NT2/D1 (cell line): ENCODE results near the gene CYGB.
A peak's percentile ranks its signal among the peaks of the same experiment; 100 is the strongest.

Experiments
- DNase-seq: peaks from one replicate; pipeline ENCODE4 v3.0.0-alpha.2; 2011; ENCODE audit warnings: low read depth, low spot score
- H3K27me3 ChIP-seq: 2 replicates; pipeline ENCODE4 v1.6.0; 2011; ENCODE audit warnings: mild to moderate bottlenecking; ENCODE audit not compliant: insufficient read length, insufficient read depth
- H3K36me3 ChIP-seq: 2 replicates; pipeline ENCODE4 v1.6.1; 2011; ENCODE audit warnings: mild to moderate bottlenecking, low read length, mixed read lengths; ENCODE audit not compliant: insufficient read depth, insufficient read length
- H3K4me1 ChIP-seq: 2 replicates; pipeline ENCODE4 v1.5.1; 2011; ENCODE audit not compliant: insufficient read depth, insufficient read length
- H3K4me3 ChIP-seq: 2 replicates; pipeline ENCODE4 v1.5.1; 2011; ENCODE audit warnings: low read depth; ENCODE audit not compliant: insufficient read length
- H3K9ac ChIP-seq: 2 replicates; pipeline ENCODE4 v1.6.0; 2011; ENCODE audit warnings: low read depth; ENCODE audit not compliant: insufficient read length
- H3K9me3 ChIP-seq: 2 replicates; pipeline ENCODE4 v1.5.1; 2011; ENCODE audit warnings: mild to moderate bottlenecking, low read length; ENCODE audit not compliant: insufficient read depth
- SUZ12 ChIP-seq: IDR thresholded peaks from 2 replicates; pipeline ENCODE4 v1.6.1; 2011; ENCODE audit not compliant: insufficient read length, insufficient read depth; ENCODE audit errors: extremely low read depth
- YY1 ChIP-seq: IDR thresholded peaks from 2 replicates; pipeline ENCODE4 v1.6.1; 2011; ENCODE audit not compliant: insufficient read length, insufficient read depth
- ZNF274 ChIP-seq: IDR thresholded peaks from 2 replicates; pipeline ENCODE4 v1.6.1; 2011; ENCODE audit warnings: mild to moderate bottlenecking, low read depth, low read length

Gene CYGB

DNA sequence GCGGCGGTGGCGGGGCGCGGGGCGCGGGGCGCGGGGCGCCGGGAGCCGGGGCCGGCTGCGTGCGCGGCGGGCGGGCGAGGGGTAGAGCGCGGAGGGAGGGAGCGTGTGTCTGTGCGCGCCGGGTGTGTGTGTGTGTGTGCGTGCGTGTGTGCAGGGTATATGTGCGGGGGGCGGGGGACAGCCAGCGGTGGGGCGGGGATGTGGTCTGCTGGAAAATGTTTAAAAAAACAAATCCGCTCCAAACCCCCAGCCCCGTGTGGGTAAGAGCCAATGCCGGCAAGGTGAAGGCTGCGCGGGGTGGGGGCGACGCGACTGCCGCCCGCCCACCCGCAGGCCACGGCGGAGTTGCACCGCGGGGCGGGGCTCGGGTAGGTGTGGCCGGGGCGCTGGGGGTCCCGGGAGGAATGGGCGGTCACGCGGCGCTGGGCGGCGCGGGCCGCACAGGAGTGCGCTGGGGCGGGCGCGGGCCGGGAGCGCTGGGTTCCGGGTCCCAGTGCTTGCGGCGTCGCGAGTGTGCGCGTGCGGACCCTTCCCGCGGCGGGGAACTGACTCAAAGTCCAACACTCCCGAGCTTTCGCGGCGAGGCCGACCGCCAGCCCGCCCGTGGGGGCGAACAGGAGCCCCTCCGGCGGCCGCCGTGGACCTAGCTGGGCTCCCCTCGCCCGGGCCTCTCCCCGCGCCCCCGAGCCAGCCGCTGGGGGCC, at the start of gene CYGB:
Gene CYGB (minus strand): TSS at position 132 of the 703 bp plus-strand sequence. CDS start 167 bp downstream, outside the sequence.
- no peaks in the 10 kb centered on the region for H3K9me3 ChIP-seq
- DNase-seq = no peak
- H3K9ac ChIP-seq = peak within 1 kb of the TSS; percentile 85
- peaks cover 36% of the 10 kb centered on the region for H3K4me1 ChIP-seq
- no peaks in the 10 kb centered on the region for H3K36me3 ChIP-seq
- H3K4me3 ChIP-seq = peak within 1 kb of the TSS; percentile 65
- peaks cover 36% of the 10 kb centered on the region for H3K27me3 ChIP-seq
- TF ChIP-seq ZNF274 (no peak), SUZ12 (no peak), YY1 (no peak)

DNA sequence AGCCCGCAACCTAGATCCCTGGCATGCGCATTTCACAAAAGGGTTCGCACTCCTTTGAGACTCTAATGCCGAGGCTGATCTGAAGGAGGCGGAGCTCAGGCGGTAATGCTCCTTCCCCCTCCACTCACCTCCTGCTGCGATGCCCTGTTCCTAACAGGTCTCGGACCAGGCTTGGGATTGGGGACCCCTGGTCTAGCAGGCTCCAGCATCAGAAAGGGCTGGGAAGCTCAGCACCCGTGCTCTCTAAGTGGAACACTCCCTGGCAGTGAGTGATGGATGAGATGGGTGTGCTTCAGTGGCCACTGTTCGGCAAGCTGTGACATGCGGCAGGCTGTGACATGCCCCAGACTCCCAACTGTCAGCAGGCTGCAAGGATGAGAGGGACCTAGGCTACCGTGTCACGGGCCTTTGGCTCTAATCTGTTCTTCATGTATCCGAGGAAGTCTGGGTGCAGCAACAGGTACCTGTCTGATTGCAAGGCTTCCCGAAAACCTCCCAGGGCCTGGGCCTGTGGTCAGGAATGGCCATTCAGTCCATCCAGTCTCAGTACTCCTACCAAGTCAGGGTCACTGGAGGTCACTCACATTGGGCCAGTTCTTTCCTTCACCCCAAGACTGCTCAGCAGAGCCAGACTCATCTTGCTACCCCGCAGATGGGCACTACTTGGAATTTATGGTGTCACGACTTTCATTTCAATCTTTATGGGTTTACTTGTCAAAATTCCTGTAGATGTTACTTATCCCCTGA, 49.4 kb upstream of the CYGB start:
- Histone ChIP-seq H3K27me3 (peaks cover 43% of the 10 kb centered on the region), H3K4me1 (peaks cover 7% of the 10 kb centered on the region), H3K9me3 (no peaks in the 10 kb centered on the region), H3K9ac (no peak overlapping the region), H3K4me3 (no peak overlapping the region), H3K36me3 (no peaks in the 10 kb centered on the region)
- no peak for DNase-seq
- TF ChIP-seq ZNF274 = no peak
- no peak for TF ChIP-seq SUZ12
- no peak for TF ChIP-seq YY1

DNA sequence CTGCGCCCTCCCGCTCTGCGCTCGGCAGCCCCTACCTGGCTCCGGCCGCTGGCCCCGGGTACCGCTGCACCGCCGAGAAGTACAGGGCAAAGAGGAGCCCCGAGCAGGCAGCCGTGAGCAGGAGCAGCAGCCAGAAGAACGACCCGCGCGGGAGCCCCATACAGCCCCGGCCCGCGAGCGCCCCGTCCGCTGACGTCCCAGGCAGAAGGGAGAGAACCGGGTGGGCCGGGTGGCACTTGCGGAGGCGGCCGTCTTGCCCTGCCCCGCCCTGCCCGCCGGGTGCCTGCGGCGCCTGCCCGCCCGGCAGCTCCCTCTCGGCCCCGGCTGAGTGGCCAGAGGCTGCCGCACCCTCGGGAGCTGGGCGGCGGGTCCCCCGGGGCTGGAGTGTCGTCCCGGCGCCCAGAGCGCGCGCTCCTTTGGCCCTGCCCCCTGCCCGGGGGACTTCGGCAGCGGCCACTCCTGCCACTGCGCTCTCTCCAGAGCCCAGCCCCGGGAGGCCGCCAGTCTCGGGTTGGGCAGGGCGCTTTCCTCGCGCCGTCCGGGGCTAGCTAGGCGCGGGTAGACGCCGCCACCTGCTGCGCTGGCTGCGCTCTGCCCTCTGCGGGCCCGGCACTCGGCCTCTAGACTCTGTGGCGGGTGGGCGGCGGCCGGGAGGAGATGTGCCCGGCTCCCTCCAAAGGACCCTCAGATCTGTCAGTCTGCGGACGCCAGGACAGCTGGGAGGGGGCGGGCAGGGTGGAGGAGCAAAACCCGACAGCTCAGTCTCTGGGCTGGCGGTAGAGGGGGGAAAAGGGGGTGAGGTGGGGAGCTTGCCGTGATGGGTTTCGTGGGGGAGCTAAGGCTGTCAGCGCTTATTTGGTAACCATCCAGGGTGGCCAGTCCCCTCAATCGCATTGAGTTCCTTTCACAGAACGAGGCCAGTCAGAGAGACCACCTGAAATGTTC, 48.4 kb upstream of the CYGB start, which contains the start of gene ST6GALNAC2:
Gene ST6GALNAC2 (minus strand): TSS at position 212 of the 945 bp plus-strand sequence. CDS start 52 bp downstream, at position 160.
- Histone ChIP-seq H3K4me3 (peak within 1 kb of the TSS; percentile 71), H3K9me3 (no peaks in the 10 kb centered on the region), H3K36me3 (no peaks in the 10 kb centered on the region), H3K9ac (peak within 1 kb of the TSS; percentile 86), H3K27me3 (peaks cover 43% of the 10 kb centered on the region), H3K4me1 (peaks cover 14% of the 10 kb centered on the region)
- TF ChIP-seq SUZ12 = no peak
- no peak for TF ChIP-seq ZNF274
- no peak for TF ChIP-seq YY1
- no peak for DNase-seq

DNA sequence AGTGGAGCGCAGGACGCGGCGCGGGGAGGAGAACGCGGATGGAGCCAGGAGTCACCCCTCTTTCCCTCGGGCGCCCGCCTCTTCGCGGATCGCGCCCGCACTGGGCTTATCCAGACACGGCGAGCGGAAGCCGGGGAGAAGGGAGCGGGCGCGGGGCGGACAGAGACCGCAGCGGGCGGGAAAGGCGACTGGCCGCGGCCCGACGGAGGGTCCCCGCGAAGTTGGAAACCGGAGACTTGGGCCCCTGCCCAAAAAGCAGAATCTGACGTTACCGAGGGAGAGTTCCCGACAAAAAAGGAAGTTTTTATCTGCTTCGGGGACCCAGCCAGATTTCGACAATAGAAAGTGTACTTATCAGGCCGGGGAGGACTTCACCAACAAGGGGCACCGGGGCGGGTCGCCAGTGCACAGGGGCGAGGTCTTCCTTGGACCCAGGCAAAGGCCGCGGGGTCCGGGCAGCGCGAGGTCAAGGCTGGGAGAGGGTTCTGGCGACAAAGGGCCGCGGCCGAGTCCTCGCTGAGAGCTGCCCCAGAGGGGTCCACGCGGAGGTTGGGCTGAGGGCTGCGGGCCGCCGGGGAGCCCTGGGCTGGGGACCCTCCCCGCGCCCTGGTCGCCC, 47.6 kb upstream of the CYGB start:
- TF ChIP-seq SUZ12 = no peak
- TF ChIP-seq YY1 = no peak
- TF ChIP-seq ZNF274 = no peak
- Histone ChIP-seq H3K9me3 (no peaks in the 10 kb centered on the region), H3K27me3 (peaks cover 43% of the 10 kb centered on the region), H3K9ac (peak overlapping the region; percentile 86), H3K4me3 (peak overlapping the region; percentile 71), H3K36me3 (no peaks in the 10 kb centered on the region), H3K4me1 (peaks cover 15% of the 10 kb centered on the region)
- DNase-seq = no peak

DNA sequence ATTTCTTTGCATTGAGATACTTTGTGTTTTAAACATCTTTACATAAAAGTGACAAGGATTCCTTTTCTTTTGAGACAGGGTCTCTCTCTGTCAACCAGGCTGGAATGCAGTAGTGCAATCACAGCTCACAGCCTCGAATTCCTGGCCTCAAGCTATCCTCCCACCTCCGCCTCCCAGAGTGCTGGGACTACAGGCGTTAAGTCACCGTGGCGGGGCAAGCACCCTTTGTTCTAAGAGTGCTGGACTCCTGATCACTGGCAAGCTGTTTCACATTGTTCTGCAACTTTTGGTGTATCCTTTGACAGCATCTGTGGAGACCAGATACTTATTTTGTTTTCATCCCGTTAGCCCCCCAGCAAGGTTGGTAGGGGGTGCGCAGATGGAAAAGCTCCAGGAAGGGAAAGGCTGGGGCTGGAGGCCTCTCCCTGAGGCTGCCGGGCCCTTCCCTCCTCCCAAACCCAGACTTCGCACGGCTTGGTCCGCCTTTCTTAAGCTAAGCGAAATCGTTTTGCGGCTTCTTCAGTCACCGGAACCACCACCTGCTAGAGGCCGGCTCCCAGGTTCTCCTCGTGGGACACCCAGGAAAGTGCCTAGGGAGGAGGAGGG, 47.0 kb upstream of the CYGB start:
- Histone ChIP-seq H3K27me3 (peaks cover 43% of the 10 kb centered on the region), H3K36me3 (no peaks in the 10 kb centered on the region), H3K4me3 (peak overlapping the region; percentile 71), H3K9ac (peak overlapping the region; percentile 86), H3K9me3 (no peaks in the 10 kb centered on the region), H3K4me1 (peaks cover 15% of the 10 kb centered on the region)
- TF ChIP-seq YY1 (no peak), SUZ12 (no peak), ZNF274 (no peak)
- no peak for DNase-seq

DNA sequence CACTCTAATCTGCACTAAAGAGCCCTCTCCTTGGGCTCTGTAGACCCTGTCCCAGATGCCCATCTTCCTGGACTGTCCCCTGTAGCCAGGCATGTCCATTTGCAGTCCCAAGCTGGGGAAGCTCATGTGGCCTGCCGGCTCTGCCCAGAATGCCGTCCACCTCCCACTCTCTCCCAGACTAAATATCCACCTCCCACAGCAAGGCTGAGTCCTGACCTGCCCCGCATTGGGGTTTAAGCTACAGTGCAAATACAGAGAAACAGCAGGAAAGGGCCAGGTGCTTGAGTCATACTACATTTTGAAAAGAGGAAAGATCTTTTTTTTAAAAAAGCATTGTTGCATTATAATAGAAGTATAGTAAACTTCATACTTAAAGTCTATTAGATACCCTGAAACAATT, 45.2 kb upstream of the CYGB start:
- Histone ChIP-seq H3K36me3 (no peaks in the 10 kb centered on the region), H3K9ac (peak overlapping the region; percentile 33), H3K27me3 (peaks cover 32% of the 10 kb centered on the region), H3K4me1 (peaks cover 14% of the 10 kb centered on the region), H3K4me3 (no peak overlapping the region), H3K9me3 (no peaks in the 10 kb centered on the region)
- no peak for DNase-seq
- no peak for TF ChIP-seq SUZ12
- TF ChIP-seq ZNF274 = no peak
- TF ChIP-seq YY1 = no peak
